Gastroesophageal sphincter (tissue), 4 donors: ENCODE results near the gene MTA1. TPM values are rescaled to one million over a fixed set of nuclear protein-coding genes. Genes with fewer than 3 reads are reported as not detected.

Source experiments
- ATAC-seq: fragments of 150-250 bp; one replicate; pipeline ENCODE4 v1.9.1; 2016; ENCODE audit warnings: mild to moderate bottlenecking, moderate library complexity
- H3K27ac ChIP-seq, 4 donors: fragments of 200-600 bp; sonication (generic) in 3 of 4; 1 replicate in 3 of 4; 2 replicates in 1 of 4; pipeline ENCODE4 v1.5.1; 2016 to 2019
- H3K27me3 ChIP-seq: fragments of 200-600 bp; sonication (generic); one replicate; pipeline ENCODE4 v1.5.1; 2019
- H3K36me3 ChIP-seq, 2 donors: fragments of 200-600 bp; sonication (generic); one replicate each; pipeline ENCODE4 v1.5.1; 2019; ENCODE audit warnings: control low read depth in 1 of 2
- H3K4me1 ChIP-seq, 3 donors: fragments of 200-600 bp; sonication (generic); 1 replicate in 2 of 3; 2 replicates in 1 of 3; pipeline ENCODE4 v1.5.1; 2016 to 2019; ENCODE audit warnings: control low read depth in 2 of 3
- H3K4me3 ChIP-seq, 2 donors: fragments of 200-600 bp; sonication (generic); one replicate each; pipeline ENCODE4 v1.5.1; 2019; ENCODE audit warnings: mild to moderate bottlenecking in 1 of 2, moderate library complexity in 1 of 2
- H3K9me3 ChIP-seq, 3 donors: fragments of 200-600 bp; sonication (generic); one replicate each; pipeline ENCODE4 v1.5.1; 2017 to 2019; ENCODE audit warnings: control low read depth in 2 of 3
- EP300 ChIP-seq: sonication (generic); formaldehyde crosslinking; IDR thresholded peaks from one replicate; pipeline ENCODE4 v1.6.1; 2017; ENCODE audit warnings: antibody characterized with exemption, mild to moderate bottlenecking
- POLR2A ChIP-seq, 2 donors: fragments of 450-650 bp; IDR thresholded peaks; one replicate each; pipeline ENCODE4 v1.6.1; 2017; ENCODE audit warnings: antibody characterized with exemption in 2 of 2, mild to moderate bottlenecking in 2 of 2, moderate library complexity in 1 of 2
- POLR2AphosphoS5 ChIP-seq: sonication (generic); formaldehyde crosslinking; IDR thresholded peaks from one replicate; pipeline ENCODE4 v1.6.1; 2017; ENCODE audit warnings: antibody characterized with exemption
- WGBS, 2 donors: methylation state at CpG; one replicate each; pipeline ENCODE4 v1.1.5; 2018; ENCODE audit warnings: low coverage in 1 of 2; 5-methylcytosine and 5-hydroxymethylcytosine counted together
- total RNA-seq, 4 donors: library from RNA; depleted of rRNA; stranded (reverse); fragments of >200 nt; gene quantifications; one replicate each; pipeline ENCODE4 v1.1.0, GENCODE V29; 2016
- TF ChIP-seq, protein P1 (sequence below), 4 experiments: fragments of 200-600 bp in 2 of 4; fragments of 450-650 bp in 2 of 4; sonication (generic) in 1 of 4; IDR thresholded peaks; one replicate each; pipeline ENCODE4 v1.5.1; 2017 to 2019; ENCODE audit warnings: antibody characterized with exemption in 4 of 4, mild to moderate bottlenecking in 2 of 4, moderate library complexity in 2 of 4

MTA1 gene
- total RNA-seq, 4 donors from 2014 or later = 48.0 to 83.5 (median 58.7) TPM

DNA sequence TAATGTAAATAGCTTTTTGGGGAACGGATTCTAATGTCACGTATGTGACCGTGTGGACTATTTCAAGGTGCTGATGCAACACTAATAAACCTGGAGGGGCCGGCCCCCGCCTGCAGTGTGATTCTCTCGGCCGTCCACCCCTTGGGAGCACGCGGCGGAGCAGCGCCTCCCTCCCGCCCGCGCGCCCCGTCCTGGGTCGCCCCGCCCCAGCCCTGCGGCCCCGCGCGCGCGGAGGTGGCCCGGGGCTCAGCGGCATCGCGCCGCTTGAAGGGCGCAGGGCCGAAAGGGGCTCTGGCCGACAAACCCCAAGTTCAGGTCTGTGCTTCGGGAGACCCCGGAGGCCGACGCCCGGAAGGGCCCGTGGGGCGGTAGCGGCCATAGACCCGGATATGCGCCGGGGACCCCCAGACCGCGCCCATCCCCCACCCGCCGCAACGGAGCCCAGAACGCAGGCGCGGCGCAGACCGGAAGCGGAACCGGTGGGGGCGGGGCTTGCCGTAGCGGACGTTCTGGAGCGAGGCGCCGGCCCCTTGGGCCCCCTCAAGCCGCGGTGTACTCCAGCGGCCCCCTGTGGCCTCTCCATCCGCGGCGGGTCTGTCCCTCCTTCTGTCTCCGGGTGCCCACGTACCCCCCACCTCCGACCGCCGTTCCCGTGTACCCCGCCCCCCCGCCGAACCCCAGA, 21.4 kb upstream of the MTA1 start, which contains the start of gene TEX22:
TSS of gene TEX22 (plus strand) at position 495 of the 682 bp plus-strand sequence. CDS start 803 bp downstream, outside the sequence.
- Histone ChIP-seq H3K27me3 (no peaks in the 10 kb centered on the region), H3K4me1 (peaks cover 0 to 30% (median 17%) of the 10 kb centered on the region in 3 donors), H3K27ac (peak within 1 kb of the TSS; percentile 57 to 92 (median 90)), H3K4me3 (peak within 1 kb of the TSS; percentile 86 to 92), H3K36me3 (peaks cover 0 to 46% of the 10 kb centered on the region in 2 donors), H3K9me3 (peaks cover 0 to 3% (median 0%) of the 10 kb centered on the region in 3 donors)
- TF ChIP-seq, protein P1, sequence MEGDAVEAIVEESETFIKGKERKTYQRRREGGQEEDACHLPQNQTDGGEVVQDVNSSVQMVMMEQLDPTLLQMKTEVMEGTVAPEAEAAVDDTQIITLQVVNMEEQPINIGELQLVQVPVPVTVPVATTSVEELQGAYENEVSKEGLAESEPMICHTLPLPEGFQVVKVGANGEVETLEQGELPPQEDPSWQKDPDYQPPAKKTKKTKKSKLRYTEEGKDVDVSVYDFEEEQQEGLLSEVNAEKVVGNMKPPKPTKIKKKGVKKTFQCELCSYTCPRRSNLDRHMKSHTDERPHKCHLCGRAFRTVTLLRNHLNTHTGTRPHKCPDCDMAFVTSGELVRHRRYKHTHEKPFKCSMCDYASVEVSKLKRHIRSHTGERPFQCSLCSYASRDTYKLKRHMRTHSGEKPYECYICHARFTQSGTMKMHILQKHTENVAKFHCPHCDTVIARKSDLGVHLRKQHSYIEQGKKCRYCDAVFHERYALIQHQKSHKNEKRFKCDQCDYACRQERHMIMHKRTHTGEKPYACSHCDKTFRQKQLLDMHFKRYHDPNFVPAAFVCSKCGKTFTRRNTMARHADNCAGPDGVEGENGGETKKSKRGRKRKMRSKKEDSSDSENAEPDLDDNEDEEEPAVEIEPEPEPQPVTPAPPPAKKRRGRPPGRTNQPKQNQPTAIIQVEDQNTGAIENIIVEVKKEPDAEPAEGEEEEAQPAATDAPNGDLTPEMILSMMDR (IDR thresholded peaks at IDR 0.05) = peak in 2 of 4 experiments; percentile 13 to 49
- no peak for TF ChIP-seq EP300
- TF ChIP-seq POLR2AphosphoS5 = peak; percentile 75
- TF ChIP-seq POLR2A (IDR thresholded peaks at IDR 0.05) = peak; percentile 61 to 69
- 0% methylated on average over 3 of the region's 77 CpGs; no CpG with 5 or more reads in 1 of the 2 donors for WGBS, 2 donors
- ATAC-seq = peak; percentile 92

DNA sequence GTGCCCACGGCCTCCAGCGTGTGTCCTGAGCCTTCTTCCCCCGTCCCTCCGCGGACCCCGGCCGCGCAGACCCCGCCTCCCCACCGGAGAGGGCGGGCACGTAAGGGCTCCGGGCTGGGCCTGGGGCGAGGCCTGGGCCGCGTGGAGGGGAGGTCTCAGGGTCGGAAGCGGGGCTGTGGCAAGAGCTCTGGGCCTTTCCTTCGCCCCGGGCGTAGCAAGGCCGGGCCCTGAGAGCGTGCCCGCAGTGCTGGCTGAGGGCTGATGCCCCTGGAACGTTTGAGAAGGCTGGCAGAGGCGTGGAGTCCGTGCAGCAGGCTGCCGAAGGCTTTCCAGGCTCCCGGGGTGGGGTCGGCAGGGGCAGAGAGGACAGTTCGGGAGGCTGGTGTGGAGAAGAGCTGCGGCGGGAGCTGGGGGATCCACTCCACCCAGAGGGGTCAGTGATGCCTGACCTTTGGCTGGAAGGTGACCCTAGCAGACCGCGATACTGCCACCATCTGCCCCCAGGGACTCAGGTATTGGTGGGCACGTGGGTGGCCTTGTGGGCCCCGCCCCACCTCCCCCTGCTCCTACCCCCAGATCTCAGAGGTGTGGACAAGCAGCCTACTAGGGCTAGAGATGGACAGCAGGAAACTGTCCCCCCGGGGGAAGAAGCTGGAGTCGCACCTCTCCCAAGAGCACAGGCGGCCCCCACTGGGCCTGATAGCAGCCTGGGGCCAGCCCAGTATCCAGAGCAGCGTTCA, 20.7 kb upstream of the MTA1 start:
- H3K4me3 ChIP-seq = peak overlapping the region; percentile 86 to 92
- H3K36me3 ChIP-seq = peaks cover 0 to 41% of the 10 kb centered on the region in 2 donors
- H3K4me1 ChIP-seq = peaks cover 0 to 30% (median 17%) of the 10 kb centered on the region in 3 donors
- no peaks in the 10 kb centered on the region for H3K27me3 ChIP-seq
- peak overlapping the region; percentile 57 to 92 (median 90) for H3K27ac ChIP-seq
- peaks cover 0 to 9% (median 0%) of the 10 kb centered on the region in 3 donors for H3K9me3 ChIP-seq
- peak; percentile 48 for ATAC-seq
- 60% methylated on average over 1 of the region's 41 CpGs; no CpG with 5 or more reads in 1 of the 2 donors for WGBS, 2 donors
- TF ChIP-seq POLR2A (IDR thresholded peaks at IDR 0.05) = no peak
- TF ChIP-seq, protein P1 (IDR thresholded peaks at IDR 0.05) = no peak
- no peak for TF ChIP-seq POLR2AphosphoS5
- TF ChIP-seq EP300 = no peak

DNA sequence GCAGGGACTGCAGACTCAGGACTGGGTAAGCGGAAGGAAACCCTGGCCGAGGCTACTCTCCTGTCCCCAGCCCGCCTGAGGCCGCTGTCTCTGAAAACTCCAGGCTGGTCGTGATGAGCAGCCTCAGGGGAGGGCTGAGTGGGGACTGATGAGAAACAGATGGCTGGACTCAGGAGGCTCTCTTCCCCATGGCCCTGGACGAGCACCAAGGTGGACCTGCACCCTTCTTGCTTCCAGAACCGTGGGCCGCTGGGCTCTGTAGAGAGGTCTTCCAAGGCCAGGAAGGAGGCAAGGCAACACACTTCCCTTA, 20.2 kb upstream of the MTA1 start:
- Histone ChIP-seq H3K9me3 (peaks cover 0 to 15% (median 0%) of the 10 kb centered on the region in 3 donors), H3K27me3 (no peaks in the 10 kb centered on the region), H3K27ac (peak overlapping the region in 2 of 4 donors; percentile 90 to 92), H3K36me3 (peaks cover 0 to 35% of the 10 kb centered on the region in 2 donors), H3K4me1 (peaks cover 0 to 30% (median 17%) of the 10 kb centered on the region in 3 donors), H3K4me3 (peak overlapping the region in 1 of 2 donors; percentile 92)
- no peak for ATAC-seq
- no peak for TF ChIP-seq EP300
- no peak for TF ChIP-seq POLR2A (IDR thresholded peaks at IDR 0.05)
- no peak for TF ChIP-seq POLR2AphosphoS5
- TF ChIP-seq, protein P1 (IDR thresholded peaks at IDR 0.05) = no peak
- WGBS, 2 donors = no CpG with 5 or more reads among the region's 8 CpGs

DNA sequence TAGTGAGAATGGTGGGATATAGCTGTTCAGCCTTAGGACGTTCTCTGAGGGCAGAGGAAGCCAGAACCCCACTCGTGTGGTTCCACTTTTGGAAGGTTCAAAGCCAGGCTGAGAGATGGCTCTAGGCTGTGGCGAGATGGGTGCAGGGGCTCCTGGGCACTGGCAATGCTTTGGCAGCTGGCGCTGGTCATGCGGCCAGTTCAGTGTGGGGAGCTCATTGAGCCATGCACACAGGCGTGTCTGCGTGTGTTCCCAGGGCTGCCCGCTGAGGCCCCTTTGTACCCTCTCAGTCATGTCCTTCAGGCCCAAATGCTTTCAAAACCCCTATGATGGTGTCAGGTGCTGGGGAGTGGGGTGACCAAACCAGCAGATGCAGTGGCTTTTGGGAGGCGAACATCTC, 19.6 kb upstream of the MTA1 start:
- ATAC-seq = no peak
- Histone ChIP-seq H3K9me3 (peaks cover 0 to 16% (median 0%) of the 10 kb centered on the region in 3 donors), H3K4me1 (peaks cover 0 to 30% (median 17%) of the 10 kb centered on the region in 3 donors), H3K36me3 (peaks cover 0 to 29% of the 10 kb centered on the region in 2 donors), H3K27ac (no peak overlapping the region), H3K4me3 (no peak overlapping the region), H3K27me3 (no peaks in the 10 kb centered on the region)
- WGBS, 2 donors = 89 to 100% methylated on average over 2 to 3 of the region's 9 CpGs
- no peak for TF ChIP-seq POLR2A (IDR thresholded peaks at IDR 0.05)
- TF ChIP-seq POLR2AphosphoS5 = no peak
- TF ChIP-seq EP300 = no peak
- TF ChIP-seq, protein P1 (IDR thresholded peaks at IDR 0.05) = no peak
